IPS-11a (cell line): Measurements from ENCODE around the gene AP1AR.

Experiments
- H3K4me3 ChIP-seq: one replicate; pipeline ENCODE4 v1.5.1; 2013; ENCODE audit warnings: low read depth, low read length, control low read depth

Gene AP1AR

DNA sequence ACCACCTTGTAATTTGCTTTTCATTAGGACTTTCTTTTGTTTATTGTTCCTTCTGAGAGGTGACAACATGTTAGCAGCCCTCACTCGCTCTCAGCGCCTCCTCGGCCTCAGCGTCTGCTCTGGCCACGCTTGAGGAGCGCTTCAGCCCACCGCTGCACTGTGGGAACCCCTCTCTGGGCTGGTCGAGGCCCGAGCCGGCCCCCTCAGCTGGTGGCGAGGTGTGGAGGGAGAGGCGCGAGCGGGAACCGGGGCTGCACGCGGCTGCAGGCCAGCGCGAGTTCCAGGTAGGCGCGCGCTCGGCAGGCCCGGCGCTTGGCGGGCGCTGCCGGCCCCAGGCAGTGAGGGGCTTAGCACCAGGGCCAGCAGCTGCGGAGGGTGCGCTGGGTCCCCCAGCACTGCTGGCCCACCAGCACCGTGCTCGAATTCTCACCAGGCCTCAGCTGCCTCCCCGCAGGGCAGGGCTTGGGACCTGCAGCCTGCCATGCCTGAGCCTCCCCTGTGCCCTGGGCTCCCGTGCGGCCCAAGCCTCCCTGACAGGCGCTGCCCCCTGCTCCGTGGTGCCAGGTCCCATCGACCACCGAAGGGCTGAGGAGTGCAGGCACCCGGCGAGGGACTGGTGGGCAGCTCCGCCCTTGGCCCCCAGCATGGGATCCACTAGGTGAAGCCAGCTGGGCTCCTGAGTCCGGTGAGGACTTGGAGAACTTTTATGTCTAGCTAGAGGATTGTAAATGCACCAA lies 9.2 kb upstream of the AP1AR start:
- H3K4me3 ChIP-seq = no peak overlapping the region

DNA sequence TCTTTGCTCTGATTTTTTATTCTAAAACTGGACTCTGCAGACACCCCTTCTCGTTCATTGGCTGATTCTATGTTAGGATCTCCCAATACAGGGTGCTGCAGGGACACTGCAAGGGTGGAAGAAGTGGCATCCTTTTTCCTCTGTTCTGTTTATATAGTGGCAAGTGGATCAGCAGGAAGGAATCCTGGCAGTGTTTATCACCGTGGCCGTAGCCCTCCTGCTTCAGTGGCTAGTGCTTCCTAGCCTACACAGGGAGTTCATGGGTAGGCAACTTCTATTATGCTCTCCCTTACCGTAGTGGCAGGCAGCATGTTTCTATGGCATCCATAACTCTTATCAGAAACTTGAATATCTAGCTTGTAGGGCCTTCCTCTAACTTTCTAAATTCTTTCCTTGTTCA lies 6.4 kb upstream of the AP1AR start:
- no peak overlapping the region for H3K4me3 ChIP-seq

DNA sequence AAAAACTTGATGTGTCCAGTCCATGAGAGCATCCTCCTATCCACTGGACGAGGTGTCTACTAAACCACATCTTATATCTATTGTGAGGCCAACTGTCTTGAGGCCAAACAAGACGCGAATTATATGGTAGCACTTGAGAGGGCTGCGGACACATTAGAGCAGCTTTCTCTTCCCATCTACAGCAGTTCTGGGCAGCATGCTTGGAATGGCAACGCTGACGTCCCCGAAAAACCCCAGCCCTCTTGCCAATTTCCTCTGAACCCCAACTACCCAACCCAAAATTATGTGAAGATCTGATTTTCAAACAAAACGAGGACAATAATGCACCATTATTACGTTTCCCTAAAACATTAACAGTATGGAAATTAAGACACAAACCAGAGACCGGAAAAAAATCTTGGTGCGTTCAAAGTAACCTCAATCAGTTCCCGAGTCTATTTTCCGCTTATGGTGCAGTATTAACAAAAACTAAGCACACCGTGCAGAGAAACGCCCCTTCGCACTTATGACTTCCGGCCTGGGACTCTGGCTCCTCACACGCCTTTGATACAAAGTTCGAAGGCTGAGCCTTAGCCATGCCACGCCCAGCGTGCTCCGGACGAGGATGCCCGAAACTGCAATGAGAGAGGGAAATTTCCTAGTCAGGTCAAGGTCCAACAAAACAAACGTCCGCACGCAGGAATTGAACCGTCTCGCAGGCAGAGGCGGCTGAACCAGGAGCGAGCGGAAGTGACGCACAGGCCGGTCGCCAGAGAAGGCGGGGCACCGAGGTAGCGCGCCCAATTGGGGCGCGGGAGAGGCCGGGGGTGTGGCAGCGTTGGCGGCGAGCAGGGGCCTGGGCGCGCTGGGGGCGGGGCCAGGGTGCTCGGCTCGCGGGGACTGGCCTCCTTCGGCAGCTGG lies 458 bp upstream of the AP1AR start:
- peak overlapping the region; percentile 89 for H3K4me3 ChIP-seq

DNA sequence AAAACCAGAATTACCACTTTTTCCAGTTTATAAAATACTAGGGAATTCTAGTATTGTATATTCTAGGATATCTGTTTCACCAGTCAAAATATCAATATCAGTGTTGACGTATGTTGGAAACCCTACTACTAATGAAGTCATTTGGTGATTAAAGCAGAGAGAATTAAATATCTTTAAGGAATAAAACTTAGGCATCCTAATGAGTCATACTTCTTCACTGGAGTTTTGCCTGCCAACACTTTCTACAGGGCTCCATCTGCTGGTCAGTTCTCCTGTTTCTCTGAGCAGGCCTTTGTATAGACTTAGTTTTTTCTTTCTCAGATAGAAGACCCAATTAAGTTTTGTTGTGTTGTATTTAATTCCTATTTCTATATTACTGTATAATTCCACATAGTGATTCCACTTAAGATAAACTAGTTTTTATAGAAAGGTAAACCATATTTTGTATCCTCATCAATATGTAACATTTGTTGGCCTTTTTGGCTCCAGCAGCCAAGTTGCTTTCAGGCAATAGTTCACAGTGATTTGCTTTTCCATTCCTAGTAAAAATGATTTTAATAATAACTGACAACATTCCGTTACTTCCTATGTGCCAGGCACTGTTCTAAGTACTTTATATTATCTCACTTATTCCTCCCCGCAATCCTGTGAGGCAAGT lies 3.5 kb downstream of the AP1AR start:
- H3K4me3 ChIP-seq = no peak overlapping the region

DNA sequence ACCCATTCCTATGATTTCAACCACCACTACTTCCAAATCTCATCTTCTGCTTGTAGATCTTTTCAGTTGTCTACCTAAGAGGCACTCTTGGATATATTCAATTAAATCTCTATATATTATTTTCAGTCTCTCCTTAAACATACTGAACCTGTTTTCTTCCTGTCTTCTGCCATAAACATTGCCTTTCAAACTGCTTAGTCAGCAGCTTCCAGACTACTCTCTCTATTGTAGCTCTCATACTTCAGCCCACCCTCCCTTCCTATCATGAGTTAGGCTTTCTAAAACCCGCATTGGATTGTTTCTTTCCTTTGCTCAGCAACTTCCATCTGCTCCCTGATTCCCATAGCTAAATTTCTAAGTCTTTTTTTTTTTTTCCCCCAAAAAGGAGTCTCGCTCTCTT lies 4.5 kb downstream of the AP1AR start:
- H3K4me3 ChIP-seq = no peak overlapping the region

DNA sequence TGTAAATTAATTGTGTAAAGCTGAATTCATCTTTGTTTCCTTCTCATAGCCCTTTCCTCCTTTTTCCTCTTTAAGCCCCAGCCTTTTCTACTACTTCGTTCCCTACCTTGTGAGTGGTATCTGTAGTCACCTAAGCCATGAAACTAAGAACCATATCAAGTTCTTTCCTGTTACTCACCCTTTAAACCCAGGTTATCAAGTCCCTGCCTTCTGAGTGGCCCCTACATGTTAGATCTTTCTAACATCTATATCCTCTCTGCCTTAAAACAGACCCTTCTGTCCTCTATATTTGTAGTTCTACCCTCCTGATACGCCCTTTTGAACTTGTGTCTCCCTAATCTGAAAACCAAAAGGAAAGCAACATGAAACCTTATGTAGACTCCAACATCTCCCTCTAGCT lies 7.2 kb downstream of the AP1AR start:
- H3K4me3 ChIP-seq = no peak overlapping the region

DNA sequence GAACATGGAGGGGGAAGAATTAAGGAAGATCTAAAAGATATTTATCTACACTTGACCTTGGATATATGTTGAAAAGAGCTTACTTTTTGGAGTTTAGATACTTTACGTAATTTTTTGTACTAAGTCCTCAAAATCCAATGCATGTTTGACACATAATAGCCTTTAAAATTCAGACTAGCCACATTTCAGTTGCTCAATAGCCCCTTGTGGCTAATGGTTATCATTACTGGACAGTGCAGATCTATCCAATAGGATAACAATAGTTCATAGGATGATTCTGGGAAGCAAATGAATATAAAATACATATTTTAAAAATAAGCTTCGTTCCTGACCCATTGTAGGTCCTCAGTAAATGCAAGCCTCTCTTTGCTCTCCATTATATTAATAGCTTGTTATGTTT lies 13.8 kb downstream of the AP1AR start:
- H3K4me3 ChIP-seq = no peak overlapping the region

DNA sequence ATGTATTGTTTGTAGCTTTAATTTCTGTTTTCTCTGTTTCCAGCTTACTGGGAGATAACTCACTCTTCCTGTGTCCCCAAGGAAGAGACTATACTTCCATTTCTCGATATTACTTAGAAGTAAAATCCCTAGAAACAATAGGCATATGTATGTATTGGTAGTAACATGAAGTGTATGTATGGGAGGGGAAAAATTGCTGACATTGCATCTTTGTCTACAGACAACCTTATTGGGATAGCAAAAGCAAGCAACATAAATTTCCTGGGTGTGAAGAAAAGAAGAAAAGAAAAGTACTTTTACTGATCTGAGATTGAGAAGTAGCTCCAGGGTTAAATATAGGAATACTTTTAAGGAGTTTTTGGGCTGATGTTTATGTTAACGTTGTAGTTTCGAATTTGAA lies 15.4 kb downstream of the AP1AR start:
- H3K4me3 ChIP-seq = no peak overlapping the region

DNA sequence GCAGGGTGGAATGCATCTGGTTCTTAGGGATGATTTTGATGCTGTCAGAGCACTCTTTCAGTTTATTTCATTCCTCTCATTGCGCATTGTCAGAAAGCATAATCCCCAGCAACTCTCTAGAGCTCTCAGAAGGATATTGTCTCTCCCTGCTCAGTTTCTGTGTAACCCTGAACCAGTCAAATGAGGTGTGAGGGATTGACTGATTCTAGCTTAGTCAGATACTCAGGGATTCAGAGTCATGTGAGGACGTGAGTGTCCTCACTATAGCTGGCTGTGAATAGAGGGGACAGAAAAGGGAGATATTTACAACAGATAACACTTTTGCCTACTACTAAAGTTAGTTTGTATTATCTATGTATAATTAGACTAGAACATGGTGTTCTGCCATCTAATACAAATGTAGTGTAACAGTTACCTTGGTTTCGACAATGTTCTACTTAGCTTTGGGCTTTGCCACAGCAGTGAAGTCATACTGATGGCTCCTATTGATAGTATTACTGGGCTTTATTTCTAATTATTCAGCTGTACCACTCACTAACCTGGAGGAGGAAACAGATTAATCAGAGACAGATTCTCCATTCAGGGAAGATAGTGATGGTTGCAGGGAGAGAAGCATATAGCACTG lies 19.5 kb downstream of the AP1AR start:
- no peak overlapping the region for H3K4me3 ChIP-seq

DNA sequence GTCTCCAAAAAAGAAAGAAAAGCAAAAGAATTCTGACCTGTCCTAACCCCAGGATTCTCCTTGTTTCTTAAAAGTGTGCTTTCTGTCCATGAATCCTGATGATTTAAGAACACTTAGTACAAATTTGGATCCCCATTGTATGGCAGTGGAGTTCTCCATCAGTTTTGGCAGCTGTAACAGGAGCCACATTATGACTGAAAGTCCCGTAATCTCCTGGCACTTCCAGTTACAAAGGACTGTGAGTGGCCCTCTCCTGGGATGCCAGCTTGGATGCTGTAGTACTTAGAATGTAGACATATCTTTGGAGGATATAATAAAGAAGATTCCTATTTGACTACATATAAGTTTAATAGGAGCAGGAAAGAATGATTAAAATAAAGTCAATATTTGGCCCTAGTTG lies 20.6 kb downstream of the AP1AR start:
- H3K4me3 ChIP-seq = no peak overlapping the region

DNA sequence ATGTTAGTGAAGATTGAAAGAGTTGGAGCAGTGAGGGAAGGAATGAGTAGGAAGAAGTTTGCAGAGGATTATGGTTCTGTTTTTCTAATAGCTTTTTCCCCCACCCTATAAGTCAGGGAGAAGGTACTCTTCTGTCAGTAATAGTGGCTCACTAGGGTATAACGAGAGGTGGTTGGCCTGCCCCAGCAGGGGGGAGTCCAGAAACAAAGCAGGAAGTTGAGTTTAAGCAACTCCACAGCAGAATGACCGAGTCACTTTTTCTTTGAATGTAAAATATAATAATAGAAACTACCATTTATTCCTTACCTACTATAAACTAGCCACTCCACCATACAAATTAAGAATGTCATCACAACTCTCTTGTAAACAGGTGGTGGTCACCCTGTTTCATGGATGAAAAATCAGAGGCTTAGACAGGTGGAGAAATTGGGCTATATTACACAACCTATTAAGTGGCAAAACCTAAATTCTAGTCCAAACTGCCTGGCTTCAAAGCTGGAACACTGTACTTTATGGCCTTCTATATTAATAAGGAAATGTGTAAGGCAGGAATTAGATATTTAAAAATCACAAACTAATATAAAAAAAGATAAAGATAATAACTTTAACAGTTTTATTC lies 21.9 kb downstream of the AP1AR start:
- no peak overlapping the region for H3K4me3 ChIP-seq

DNA sequence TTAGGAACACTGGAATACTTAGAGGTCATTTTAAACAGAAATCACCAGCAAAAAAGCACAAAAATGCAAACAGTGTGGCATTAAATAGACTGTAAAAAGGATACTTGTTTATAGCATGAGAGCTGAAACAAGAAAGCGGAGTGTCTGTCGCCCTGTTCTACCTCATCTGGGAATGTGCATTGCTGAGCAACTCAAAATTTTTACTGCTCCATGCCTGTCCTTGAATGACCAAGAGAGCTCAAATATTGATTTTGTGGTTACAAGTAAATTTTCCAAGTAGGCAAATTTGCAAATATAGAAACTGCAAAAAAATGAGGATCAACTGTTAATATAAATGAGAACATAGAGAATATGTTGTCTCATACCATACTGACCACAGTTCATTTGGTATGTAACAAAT lies 25.5 kb downstream of the AP1AR start:
- no peak overlapping the region for H3K4me3 ChIP-seq

DNA sequence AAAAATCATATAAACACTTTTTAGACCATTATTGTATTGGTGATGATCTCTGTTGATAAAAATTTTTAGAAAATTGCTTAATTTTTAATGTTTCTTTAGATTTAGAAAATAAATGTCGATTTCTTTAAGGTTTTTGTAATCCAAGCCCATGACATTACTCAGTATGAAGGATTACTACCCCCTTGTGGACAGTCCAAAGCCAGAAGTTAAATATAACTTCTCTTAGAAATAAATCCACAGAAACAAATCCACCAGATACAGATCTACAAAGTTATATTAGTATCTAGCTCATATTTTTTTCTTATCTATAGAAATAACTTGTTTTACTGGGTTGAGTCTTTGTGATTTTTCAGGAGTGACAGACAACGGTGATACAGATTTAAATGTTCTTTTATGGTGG lies 35.2 kb downstream of the AP1AR start:
- no peak overlapping the region for H3K4me3 ChIP-seq

DNA sequence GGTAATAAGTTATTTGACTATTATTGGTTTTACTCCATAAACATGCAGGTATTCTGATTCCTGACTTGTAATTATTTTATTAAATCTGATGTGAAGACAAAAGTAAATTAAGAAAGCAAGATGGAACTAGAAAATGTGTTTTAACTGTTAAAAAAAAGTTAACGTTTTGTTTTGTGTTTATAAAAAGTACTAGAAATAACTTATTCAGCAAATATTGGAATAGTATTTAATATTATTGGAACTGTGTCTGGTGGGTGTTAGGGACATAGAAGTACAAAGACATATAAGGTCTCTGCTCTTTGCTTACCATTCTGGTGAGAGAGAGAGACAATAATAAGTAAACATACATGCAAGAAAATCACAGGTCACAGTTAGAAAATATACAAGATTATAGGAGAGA lies 38.5 kb downstream of the AP1AR start:
- H3K4me3 ChIP-seq = no peak overlapping the region

DNA sequence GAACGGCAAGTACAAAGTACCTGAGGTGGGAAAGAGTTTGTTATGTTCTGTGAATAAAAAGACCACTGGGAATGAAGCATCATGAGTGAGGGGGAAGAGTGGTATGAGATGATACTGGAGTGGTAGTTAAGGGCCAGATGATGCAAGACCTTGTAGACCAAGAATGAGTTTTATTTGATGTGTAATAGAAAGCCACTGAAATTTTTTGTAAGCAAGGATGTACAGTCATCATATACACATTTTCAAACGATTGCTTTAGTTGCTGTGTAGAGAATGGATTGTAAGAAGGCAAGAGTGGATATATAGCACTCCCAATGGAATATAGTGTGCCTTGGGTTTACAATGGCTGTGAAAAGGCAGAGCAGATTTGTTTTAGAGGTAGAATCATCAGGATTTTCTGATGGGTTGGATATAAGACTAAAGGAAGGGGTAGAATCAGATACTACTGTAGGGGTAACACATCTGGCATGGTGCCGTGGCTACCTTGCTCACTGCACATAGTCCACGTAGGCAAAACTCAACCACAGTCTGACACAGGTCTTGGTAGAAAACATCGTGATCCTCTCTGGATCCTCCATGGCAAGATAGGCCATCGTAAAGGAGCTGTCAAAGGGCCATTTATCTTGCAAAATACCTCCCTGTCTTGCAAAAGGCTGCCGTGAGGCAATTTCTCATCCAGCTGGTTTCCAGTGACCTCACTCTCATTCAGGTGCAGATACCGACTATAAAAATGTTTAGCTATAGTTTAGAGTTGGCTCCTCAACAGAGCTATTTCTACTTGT lies 39.2 kb downstream of the AP1AR start:
- H3K4me3 ChIP-seq = no peak overlapping the region

DNA sequence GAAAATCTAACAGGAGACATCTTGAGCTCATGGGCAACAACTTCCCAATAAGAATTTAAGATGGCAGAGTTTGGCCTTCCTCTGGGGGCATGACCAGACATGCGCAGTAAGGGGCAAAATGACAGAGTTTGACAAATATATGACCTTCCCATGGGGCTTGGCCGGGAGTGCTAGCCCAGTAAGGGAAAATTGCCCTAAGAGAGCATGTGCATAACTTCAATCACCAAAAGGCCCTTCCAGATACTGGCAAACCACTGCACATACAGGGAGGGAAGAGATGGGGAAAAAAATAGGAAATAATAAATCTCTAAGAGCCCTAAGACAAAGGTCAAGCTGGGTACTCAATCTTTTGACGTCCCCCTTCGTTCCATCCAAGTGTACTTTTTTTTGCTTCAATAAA lies 40.7 kb downstream of the AP1AR start:
- H3K4me3 ChIP-seq = no peak overlapping the region

DNA sequence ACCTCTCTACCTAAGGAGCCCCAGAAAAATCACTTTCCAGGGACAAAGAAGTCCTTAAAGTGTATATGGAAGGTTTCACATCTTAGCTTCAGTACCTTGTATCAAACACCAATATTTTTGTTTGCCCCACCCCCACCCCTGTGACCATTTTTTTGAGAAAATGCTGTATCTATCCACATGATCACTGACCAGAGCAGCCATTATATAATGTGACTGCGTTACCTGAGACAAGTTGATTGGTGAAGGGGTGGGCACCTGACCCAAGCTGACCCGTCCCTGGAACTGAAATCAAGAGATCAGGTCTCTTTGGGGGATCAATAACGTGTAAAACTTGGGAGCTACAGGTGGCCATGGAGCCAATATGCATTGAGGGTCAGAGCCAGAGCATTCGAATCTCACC lies 43.4 kb downstream of the AP1AR start:
- no peak overlapping the region for H3K4me3 ChIP-seq

DNA sequence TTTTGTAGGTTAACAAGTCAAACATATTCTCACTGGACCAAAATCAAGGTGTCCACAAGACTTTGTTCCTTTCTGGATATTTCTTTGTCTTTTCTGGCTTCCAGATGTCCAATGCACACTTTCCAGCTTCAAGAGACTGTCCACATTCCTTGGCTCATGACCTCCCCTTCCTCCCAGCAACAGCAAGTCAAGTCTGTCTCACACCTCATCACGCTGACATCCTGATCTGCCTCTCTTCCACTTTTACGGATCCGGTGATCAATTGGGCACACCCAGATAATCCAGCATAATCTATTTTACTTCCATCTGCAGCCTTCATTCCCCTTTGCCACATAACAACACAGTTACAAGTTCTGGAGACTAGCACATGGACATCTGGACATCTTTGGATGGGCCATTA lies 44.5 kb downstream of the AP1AR start:
- no peak overlapping the region for H3K4me3 ChIP-seq

DNA sequence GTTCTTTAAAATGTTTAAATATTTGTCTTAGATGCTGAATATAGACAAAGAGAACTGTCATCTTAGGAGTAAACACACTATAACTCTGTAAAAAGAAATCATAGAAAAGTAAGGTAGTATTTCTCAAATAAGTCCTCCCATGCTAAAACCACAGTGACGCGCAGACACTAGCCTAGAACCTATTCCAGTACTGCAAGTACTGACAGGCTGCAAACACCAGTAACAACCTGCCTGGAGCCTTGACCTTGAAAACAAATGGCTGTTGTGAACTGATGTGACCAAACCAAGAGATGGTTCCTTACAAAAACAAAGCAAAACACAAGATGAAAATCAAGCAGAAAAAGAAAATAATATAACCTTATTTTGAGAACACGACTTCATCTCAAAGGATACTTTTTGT lies 45.6 kb downstream of the AP1AR start:
- H3K4me3 ChIP-seq = no peak overlapping the region
